Spleen (tissue), 11 donors: ENCODE data around the gene STRN. TPM values are rescaled to one million over a fixed set of nuclear protein-coding genes. Genes with fewer than 3 reads are reported as not detected.

Experiments
- DNase-seq: peaks from one replicate; pipeline ENCODE4 v3.0.0-alpha.2; 2020
- H3K27ac ChIP-seq, 8 donors: fragments of 200-600 bp; sonication (generic) in 7 of 8; 1 replicate in 4 of 8; 2 replicates in 4 of 8; pipeline versions ENCODE4 v1.5.0 to v1.8.0; 2016 to 2021; ENCODE audit warnings: inconsistent platforms in 4 of 8, mild to moderate bottlenecking in 4 of 8, moderate library complexity in 1 of 8
- H3K27me3 ChIP-seq, 7 donors: fragments of 200-600 bp; sonication (generic) in 6 of 7; replicated peaks in 1 of 7; 1 replicate in 4 of 7; 2 replicates in 3 of 7; pipeline versions ENCODE4 v1.5.0 to v1.8.0; 2016 to 2021; ENCODE audit warnings: inconsistent platforms in 3 of 7, mild to moderate bottlenecking in 1 of 7
- H3K36me3 ChIP-seq, 6 donors: fragments of 200-600 bp; sonication (generic) in 5 of 6; 1 replicate in 4 of 6; 2 replicates in 2 of 6; pipeline versions ENCODE4 v1.5.0 to v1.8.0; 2016 to 2021; ENCODE audit warnings: inconsistent platforms in 2 of 6
- H3K4me1 ChIP-seq, 6 donors: fragments of 200-600 bp; sonication (generic) in 5 of 6; 1 replicate in 3 of 6; 2 replicates in 3 of 6; pipeline versions ENCODE4 v1.5.0 to v1.8.0; 2016 to 2021; ENCODE audit warnings: inconsistent platforms in 3 of 6
- H3K4me3 ChIP-seq, 8 donors: fragments of 200-600 bp; sonication (generic) in 7 of 8; 1 replicate in 4 of 8; 2 replicates in 4 of 8; pipeline versions ENCODE4 v1.5.0 to v1.8.0; 2016 to 2021; ENCODE audit warnings: inconsistent platforms in 4 of 8, mild to moderate bottlenecking in 4 of 8, moderate library complexity in 2 of 8
- H3K9me3 ChIP-seq, 8 donors: fragments of 200-600 bp; sonication (generic) in 7 of 8; 1 replicate in 4 of 8; 2 replicates in 4 of 8; pipeline versions ENCODE4 v1.5.0 to v1.8.0; 2016 to 2021; ENCODE audit warnings: inconsistent platforms in 4 of 8
- POLR2A ChIP-seq, 3 donors: fragments of 450-650 bp; IDR thresholded peaks; one replicate each; pipeline ENCODE4 v1.5.1; 2017; ENCODE audit warnings: antibody characterized with exemption in 3 of 3, mild to moderate bottlenecking in 1 of 3
- POLR2AphosphoS5 ChIP-seq, 3 donors: sonication (generic); formaldehyde crosslinking; IDR thresholded peaks; one replicate each; pipeline ENCODE4 v1.5.1; 2017; ENCODE audit warnings: antibody characterized with exemption in 3 of 3
- WGBS, 5 donors: extraction: QIAGEN DNeasy Blood & Tissue Kit in 3 of 5; methylation state at CpG; one replicate each; pipeline versions ENCODE4 v1.1.5 to v1.1.7; 2013 to 2018; 5-methylcytosine and 5-hydroxymethylcytosine counted together
- intact Hi-C: fragments of 100-400 bp; cut with DNase I; formaldehyde crosslinking; loops from one replicate; pipeline ENCODE4 v1.15.0; 2023; ENCODE audit warnings: low total_unique reads
- polyA plus RNA-seq, 3 donors: library from polyadenylated mRNA; stranded (reverse); fragments of 200-250 nt; gene quantifications; one replicate each; pipeline ENCODE4 v1.2.1, GENCODE V29; 2013
- total RNA-seq, 7 donors: library from RNA; depleted of rRNA in 3 of 7; stranded (reverse); fragments of >200 nt in 3 of 7; fragmentation: NEBNext Ultra II Directional in 4 of 7; extraction: Animal tissue kit (Norgen Biotek cat#: 25700) in 4 of 7; gene quantifications; one replicate each; pipeline versions ENCODE4 v1.1.0 to v1.2.1, GENCODE V29; 2016 to 2021
- TF ChIP-seq, protein P1 (sequence below), 11 experiments: fragments of 200-600 bp in 7 of 11; fragments of 450-650 bp in 4 of 11; sonication (generic) in 4 of 11; IDR thresholded peaks in 8 of 11; conservative IDR thresholded peaks in 3 of 11; 1 replicate in 7 of 11; 2 replicates in 4 of 11; pipeline versions ENCODE4 v1.4.0 to v1.8.0; 2016 to 2021; ENCODE audit warnings: antibody characterized with exemption in 11 of 11, inconsistent platforms in 4 of 11, mild to moderate bottlenecking in 1 of 11
- donor health status: healthy with polysubstance abuse.
- donor health status: DM: no; HTN: no; CAD: no; lungs with moderate emphysema.
- donor health status: DM: no; HTN: no; CAD: no.
- donor health status: Bipolar disorder and iron deficiency.
- donor health status: healthy.
- donor health status: DM: no; HTN: no; CAD: no.
- donor health status: DM: yes; HTN: yes; CAD: no.

The STRN gene
- total and polyA plus RNA-seq, 10 donors, result 2.2 to 33.3 (median 26.2) TPM

DNA sequence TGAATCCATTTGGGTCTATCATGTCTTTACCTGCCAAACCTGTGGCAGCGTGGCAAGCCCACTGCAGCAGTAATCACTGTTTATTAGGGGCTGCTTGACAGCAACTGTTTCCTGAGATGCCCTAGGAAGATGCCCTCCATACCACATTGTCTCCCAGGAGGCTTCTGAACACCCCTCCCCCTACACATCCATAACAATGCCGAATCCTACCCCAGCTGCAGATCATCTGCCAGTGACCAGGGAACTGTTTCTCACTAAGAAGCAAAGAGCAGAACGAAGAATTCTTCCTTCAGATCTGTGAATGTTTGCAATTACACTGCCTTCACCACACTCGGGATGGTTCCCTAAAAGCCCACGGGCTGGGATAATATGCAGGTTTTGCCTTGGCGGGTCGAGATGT lies 142.1 kb downstream of the STRN start:
- H3K4me3 ChIP-seq, result no peak overlapping the region
- WGBS, 5 donors, result 86 to 91% (median 89%) methylated on average over 7 of the region's 7 CpGs
- H3K27me3 ChIP-seq, result peaks cover 0 to under 1% (median 0%) of the 10 kb centered on the region in 7 donors
- no peaks in the 10 kb centered on the region for H3K9me3 ChIP-seq
- no peak for DNase-seq
- H3K4me1 ChIP-seq, result no peaks in the 10 kb centered on the region
- TF ChIP-seq POLR2A (IDR thresholded peaks at IDR 0.05) (no peak), POLR2AphosphoS5 (IDR thresholded peaks at IDR 0.05) (no peak)
- TF ChIP-seq, protein P1, sequence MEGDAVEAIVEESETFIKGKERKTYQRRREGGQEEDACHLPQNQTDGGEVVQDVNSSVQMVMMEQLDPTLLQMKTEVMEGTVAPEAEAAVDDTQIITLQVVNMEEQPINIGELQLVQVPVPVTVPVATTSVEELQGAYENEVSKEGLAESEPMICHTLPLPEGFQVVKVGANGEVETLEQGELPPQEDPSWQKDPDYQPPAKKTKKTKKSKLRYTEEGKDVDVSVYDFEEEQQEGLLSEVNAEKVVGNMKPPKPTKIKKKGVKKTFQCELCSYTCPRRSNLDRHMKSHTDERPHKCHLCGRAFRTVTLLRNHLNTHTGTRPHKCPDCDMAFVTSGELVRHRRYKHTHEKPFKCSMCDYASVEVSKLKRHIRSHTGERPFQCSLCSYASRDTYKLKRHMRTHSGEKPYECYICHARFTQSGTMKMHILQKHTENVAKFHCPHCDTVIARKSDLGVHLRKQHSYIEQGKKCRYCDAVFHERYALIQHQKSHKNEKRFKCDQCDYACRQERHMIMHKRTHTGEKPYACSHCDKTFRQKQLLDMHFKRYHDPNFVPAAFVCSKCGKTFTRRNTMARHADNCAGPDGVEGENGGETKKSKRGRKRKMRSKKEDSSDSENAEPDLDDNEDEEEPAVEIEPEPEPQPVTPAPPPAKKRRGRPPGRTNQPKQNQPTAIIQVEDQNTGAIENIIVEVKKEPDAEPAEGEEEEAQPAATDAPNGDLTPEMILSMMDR (IDR thresholded peaks at IDR 0.05 in 8 of 11, conservative IDR thresholded peaks at IDR 0.05 in 3 of 11), result no peak
- H3K36me3 ChIP-seq, result no peaks in the 10 kb centered on the region
- H3K27ac ChIP-seq, result no peak overlapping the region
- intact Hi-C loops, result no loop called here

DNA sequence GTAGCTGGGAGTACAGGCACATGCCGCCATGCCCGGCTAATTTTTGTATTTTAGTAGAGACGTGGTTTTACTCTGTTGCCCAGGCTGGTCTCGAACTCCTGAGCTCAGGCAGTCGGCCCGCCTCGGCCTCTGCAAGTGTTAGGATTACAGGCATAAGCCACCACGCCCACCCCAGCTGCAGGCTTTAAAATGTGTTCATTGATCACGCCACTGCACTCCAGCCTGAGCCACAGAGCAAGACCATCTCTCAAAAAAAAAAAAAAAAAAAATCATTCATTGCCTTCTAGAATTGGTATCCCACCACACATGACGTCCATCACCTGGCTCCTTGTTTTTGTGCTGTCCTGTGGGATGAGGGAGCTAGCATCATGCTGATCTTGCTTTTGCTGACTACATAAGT lies 142.5 kb downstream of the STRN start:
- 88 to 95% (median 94%) methylated on average over 10 of the region's 10 CpGs for WGBS, 5 donors
- Histone ChIP-seq H3K36me3 (no peaks in the 10 kb centered on the region), H3K27ac (no peak overlapping the region), H3K4me3 (no peak overlapping the region), H3K4me1 (no peaks in the 10 kb centered on the region), H3K27me3 (no peaks in the 10 kb centered on the region), H3K9me3 (no peaks in the 10 kb centered on the region)
- intact Hi-C loops, result no loop called here
- no peak for DNase-seq
- TF ChIP-seq POLR2AphosphoS5 (IDR thresholded peaks at IDR 0.05) (no peak), POLR2A (IDR thresholded peaks at IDR 0.05) (no peak)
- TF ChIP-seq, protein P1 (IDR thresholded peaks at IDR 0.05 in 8 of 11, conservative IDR thresholded peaks at IDR 0.05 in 3 of 11), result no peak

DNA sequence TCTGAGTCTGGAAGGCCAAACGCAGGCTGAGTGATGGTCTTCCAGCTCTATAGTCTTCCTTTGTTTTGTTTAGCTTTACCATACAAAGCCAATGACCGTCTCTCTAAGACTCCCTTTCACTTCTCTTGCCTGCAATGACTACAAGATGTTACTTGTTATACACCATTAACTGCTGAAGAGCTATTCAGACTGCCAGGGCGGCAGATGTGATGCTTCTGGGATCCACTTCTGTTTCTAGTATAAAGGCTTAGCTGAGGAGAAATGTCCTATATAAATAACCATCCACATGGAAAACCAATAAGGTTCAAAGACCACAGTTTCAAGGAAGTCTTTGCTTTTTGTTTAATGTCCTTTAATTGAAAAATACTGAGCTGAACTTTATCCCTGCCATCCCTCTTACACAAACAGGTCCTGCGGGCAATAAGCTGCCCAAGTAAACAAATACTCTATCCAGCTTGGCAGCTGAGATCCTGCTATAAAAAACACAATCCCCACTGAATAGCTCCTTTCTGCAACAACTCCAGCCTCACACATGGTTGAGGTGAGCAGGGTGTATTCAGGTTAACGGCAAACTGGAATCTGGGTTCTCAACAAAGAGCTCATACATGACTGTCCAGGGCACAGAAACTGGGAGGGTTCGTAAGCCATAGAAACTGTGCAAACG lies 145.3 kb downstream of the STRN start:
- no peak for DNase-seq
- no peaks in the 10 kb centered on the region for H3K9me3 ChIP-seq
- no peak overlapping the region for H3K4me3 ChIP-seq
- no peaks in the 10 kb centered on the region for H3K27me3 ChIP-seq
- 86 to 93% (median 87%) methylated on average over 7 of the region's 7 CpGs for WGBS, 5 donors
- H3K27ac ChIP-seq, result no peak overlapping the region
- TF ChIP-seq, protein P1 (IDR thresholded peaks at IDR 0.05 in 8 of 11, conservative IDR thresholded peaks at IDR 0.05 in 3 of 11), result no peak
- no peak for TF ChIP-seq POLR2A (IDR thresholded peaks at IDR 0.05)
- TF ChIP-seq POLR2AphosphoS5 (IDR thresholded peaks at IDR 0.05), result no peak
- H3K4me1 ChIP-seq, result no peaks in the 10 kb centered on the region
- intact Hi-C loops, result no loop called here
- no peaks in the 10 kb centered on the region for H3K36me3 ChIP-seq

DNA sequence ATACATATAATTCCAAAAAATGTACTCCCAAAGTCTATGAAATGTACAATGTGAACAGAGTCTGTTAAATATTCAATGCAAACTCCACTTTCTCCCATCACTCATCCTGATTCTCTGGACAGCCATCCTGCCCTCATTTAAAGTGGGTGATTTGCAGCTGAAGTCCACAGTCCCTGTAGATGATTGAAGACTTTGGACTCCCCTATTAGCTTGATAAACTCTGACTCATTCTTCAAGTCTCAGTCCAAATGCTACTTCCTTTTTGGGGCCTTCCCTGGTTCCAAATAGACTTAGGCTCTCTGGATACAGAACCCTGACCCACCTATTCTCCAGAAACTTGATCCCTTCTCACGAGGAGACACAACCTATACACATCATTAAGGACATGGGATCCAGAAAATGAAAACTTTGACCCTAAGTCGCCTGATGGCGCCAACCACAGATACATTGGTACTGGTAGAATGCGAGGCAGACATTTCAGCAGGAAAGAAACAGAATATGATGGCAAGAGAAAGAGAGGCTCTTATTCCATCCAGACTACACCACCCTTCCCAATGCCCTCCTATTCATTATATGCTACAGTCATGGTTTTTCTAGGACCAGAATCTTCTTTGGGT lies 147.1 kb downstream of the STRN start:
- H3K9me3 ChIP-seq, result no peaks in the 10 kb centered on the region
- no peak overlapping the region for H3K4me3 ChIP-seq
- intact Hi-C loops, result no loop called here
- TF ChIP-seq POLR2AphosphoS5 (IDR thresholded peaks at IDR 0.05) (no peak), POLR2A (IDR thresholded peaks at IDR 0.05) (no peak)
- TF ChIP-seq, protein P1 (IDR thresholded peaks at IDR 0.05 in 8 of 11, conservative IDR thresholded peaks at IDR 0.05 in 3 of 11), result no peak
- no peaks in the 10 kb centered on the region for H3K4me1 ChIP-seq
- no peak for DNase-seq
- no peaks in the 10 kb centered on the region for H3K27me3 ChIP-seq
- no peaks in the 10 kb centered on the region for H3K36me3 ChIP-seq
- 83 to 92% (median 90%) methylated on average over 4 of the region's 4 CpGs for WGBS, 5 donors
- H3K27ac ChIP-seq, result no peak overlapping the region
